C4-2B (cell line): ENCODE data around the gene ANO2.

Experiments
- H3K27ac ChIP-seq: fragments of 450-650 bp; 2 replicates; pipeline ENCODE4 v1.5.1; 2017
- ZFX ChIP-seq: fragments of 450-650 bp; IDR thresholded peaks from 2 replicates; pipeline ENCODE4 v1.6.1; 2017
- TF ChIP-seq, protein P1 (sequence below): fragments of 450-650 bp; conservative IDR thresholded peaks from 2 replicates; pipeline ENCODE4 v1.5.1; 2017; ENCODE audit warnings: mild to moderate bottlenecking

ANO2 gene

DNA sequence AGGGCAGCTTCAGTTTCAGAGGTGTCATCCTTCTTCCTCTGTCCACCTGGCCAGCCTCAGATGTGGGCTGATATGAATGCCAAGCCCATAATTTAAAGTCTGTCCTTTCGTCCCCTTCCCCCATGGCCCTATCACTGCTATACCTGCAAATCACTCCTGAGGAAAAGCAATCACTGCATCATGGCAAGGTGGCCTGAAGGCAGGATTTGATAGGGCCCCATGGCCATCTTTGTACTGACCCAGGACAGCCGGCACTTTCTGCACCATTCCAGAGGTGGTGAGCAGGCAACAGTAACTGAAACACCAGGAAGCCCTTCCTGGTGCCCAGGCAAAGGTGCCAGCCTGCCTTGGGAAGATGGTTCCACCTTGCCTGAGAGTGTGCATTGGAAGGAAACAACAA is 60.8 kb downstream of the ANO2 start:
- no peak overlapping the region for H3K27ac ChIP-seq
- no peak for TF ChIP-seq ZFX
- TF ChIP-seq, protein P1, sequence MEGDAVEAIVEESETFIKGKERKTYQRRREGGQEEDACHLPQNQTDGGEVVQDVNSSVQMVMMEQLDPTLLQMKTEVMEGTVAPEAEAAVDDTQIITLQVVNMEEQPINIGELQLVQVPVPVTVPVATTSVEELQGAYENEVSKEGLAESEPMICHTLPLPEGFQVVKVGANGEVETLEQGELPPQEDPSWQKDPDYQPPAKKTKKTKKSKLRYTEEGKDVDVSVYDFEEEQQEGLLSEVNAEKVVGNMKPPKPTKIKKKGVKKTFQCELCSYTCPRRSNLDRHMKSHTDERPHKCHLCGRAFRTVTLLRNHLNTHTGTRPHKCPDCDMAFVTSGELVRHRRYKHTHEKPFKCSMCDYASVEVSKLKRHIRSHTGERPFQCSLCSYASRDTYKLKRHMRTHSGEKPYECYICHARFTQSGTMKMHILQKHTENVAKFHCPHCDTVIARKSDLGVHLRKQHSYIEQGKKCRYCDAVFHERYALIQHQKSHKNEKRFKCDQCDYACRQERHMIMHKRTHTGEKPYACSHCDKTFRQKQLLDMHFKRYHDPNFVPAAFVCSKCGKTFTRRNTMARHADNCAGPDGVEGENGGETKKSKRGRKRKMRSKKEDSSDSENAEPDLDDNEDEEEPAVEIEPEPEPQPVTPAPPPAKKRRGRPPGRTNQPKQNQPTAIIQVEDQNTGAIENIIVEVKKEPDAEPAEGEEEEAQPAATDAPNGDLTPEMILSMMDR = no peak

DNA sequence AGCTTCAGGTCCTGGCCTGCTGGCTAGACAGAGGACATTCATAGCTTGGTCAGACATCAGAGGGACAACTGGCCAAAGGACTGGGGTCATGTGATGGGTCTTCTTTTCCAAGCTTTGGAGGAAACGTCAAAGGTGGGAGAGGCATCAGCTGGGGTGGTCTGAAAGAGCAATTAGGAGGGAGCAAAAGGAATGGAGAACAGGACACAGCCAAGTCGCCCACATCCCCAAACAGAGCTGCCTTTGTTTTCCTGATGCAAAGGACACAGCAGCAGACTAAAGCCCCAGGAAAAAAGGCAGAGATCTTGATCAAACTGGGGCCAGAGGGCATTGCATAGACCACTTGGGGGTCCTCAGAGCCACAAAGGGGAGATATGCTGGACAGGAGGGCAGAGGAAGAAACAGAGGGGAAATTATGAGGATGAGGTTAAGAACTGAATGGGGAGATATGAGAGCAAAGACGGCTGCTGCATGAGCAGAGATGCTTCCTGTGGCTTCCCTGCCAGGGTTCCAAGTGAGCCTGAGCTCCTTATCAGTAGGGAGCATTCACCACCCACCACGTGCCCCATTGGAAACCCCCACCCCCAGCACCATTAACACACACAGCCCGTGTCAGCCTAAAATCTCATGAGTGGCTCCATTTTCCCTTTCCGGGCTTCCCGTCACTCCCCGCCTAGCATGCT is 62.4 kb downstream of the ANO2 start:
- no peak for TF ChIP-seq ZFX
- TF ChIP-seq, protein P1 = no peak
- no peak overlapping the region for H3K27ac ChIP-seq

DNA sequence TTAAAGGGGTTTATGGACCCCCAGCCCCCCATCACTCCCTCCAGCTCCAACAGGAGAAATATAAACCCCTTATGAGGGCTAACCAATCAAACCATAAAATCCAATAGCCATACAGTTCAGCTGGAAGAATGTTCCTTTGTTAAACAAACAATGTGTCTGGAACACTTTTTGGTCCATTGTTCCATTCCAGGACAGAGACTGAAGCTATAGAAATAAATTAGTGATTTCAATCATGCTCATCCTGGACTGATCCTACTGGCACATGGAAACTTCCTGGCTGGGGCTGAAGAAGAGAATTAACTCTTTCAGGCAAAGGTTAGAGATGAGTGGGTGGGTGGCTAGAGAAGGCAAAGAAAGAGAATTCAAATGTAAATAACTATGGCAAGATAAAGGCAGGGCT is 63.4 kb downstream of the ANO2 start:
- no peak overlapping the region for H3K27ac ChIP-seq
- TF ChIP-seq, protein P1 = no peak
- TF ChIP-seq ZFX = no peak

DNA sequence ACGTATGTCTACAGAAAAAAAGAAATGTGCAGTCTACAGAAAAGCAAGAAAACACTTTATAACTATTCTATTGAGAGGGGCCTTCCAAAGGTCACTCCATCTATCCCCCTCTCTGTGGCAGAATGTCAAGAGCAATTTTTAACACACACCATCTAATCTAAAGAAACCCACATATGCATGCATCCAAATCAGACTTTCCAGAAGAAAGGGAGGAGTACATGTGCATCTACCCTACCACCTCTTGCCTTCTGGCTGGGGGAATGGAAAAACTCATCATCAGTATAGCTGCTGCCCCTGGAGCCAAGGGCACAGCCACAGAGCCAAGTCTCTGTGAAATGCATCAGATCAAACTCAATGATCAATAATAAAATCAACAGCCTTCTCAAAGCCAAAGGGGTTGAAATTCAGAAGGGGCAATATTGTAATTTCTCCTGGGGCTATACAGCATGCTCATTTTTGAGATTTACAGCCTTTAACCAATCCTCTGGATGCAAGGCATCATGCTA is 63.9 kb downstream of the ANO2 start:
- H3K27ac ChIP-seq = no peak overlapping the region
- no peak for TF ChIP-seq ZFX
- TF ChIP-seq, protein P1 = no peak

DNA sequence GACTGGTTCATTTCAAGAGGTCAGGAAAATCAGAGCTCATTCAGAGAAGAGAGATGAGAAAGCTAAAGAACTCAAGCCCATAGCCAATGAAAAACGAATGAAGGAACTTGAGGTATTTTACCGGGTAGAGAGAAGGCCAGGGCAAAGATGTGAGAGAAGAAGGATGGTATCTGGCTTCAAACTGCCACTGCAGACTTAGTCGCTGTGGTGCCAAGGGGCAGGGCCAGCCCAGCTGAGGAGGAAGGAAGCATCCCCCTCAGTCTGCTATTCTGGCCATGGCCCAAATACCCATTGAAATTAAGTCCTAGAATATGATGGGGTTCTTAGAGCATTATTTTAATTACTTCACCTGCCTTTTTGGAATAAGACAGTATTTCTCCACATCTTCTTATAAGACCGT is 69.2 kb downstream of the ANO2 start:
- no peak for TF ChIP-seq ZFX
- TF ChIP-seq, protein P1 = no peak
- no peak overlapping the region for H3K27ac ChIP-seq

DNA sequence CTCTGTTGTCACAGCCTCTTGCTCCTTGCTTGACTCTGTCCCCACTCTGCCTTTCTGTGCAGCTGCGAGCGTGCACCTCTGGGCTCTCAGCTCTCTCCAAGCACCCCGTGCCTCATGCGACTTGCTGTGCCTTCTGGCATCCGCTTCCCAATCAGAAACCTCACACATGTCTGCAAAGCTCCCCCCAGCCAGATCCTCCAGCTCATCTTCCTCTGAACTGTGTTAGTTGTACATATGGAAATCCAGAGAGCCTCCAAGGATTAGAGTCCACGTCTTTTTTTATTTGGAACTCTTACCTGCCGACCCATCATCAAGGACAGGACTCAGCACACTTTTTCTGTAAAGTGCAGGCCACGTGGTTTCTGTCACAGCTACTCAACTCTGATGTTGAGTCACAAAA is 70.5 kb downstream of the ANO2 start:
- no peak for TF ChIP-seq ZFX
- TF ChIP-seq, protein P1 = no peak
- no peak overlapping the region for H3K27ac ChIP-seq

DNA sequence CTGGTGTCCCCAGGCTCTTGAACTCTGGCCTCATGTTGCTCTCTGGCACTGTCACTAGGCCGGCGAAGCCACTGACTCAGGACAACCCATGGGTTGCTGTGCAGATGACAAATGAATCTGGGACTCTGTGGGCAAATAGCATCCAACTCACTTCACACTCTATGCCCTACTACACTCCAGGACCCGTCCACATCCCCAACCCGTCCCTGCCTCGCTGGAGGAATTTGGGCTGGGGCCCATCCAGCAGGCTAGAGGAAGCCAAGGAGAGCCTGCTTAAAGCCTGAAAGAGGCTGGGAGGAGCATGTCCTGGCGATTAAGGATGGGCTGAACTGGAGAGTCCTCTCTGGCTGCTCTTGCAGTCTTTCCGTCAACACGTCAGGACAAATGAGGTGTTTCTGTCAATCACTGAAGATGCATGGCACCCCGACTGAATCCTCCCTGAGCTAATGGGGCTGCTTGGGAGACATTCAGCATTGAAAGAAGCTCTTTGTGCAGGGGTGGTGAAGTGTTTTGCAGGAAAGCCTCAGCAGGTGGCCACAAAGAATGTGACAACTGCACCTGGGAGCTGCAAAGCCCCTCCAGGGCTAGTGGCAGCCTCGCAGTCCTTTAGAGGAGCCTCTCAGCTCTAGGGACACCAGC is 71.7 kb downstream of the ANO2 start:
- no peak for TF ChIP-seq ZFX
- TF ChIP-seq, protein P1 = no peak

More for the DNA sequence above, 71.7 kb downstream of the ANO2 start:
- no peak overlapping the region for H3K27ac ChIP-seq
